ENCODE measurements around the gene NT5DC2.

DNA sequence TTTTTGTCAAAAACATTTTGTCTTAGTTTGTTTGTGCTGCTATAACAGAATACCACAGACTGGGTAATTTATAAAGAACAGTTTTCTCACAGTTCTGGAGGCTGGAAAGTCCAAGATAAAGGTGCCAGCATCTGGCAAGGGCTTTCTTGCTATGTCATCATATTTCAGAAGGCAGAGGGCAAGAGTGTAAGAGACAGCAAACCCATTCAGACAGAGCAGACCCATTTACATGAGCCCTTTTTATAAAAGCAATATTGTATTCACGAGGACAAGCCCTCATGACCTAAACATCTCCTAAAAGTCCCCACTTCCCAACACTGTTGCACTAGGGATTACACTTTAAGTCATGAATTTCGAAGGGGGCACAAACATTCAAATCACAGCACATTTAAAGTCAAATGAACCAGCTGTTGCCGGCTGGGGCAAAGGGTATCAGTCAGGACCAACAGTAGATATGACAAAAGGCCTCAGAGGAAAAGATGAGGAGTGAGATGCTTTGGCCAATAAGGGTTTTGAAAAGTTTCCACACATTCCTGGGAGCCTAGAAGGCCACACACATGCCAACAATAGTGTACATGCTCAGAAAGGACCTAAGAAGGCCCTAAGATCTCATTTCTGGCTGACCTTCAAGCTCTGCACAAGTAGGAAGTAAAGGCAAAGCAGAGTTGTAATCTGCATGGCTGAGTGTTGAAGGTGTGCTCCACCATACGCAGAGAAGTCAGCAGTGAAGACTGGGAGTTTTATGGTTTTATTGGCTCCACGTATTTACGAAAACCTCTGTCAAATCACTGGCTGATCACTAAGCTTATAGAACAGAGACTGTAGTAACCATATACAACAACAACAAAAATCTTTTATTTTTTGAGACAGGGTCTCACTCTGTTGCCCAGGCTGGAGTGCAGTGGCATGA lies 40.7 kb upstream of the NT5DC2 start:
- TF ChIP-seq POLR2AphosphoS5 (IDR thresholded peaks at IDR 0.05; ENCODE audit: low read depth, low read length) (no peak), POLR2A (IDR thresholded peaks at IDR 0.05; ENCODE audit: low read depth, low read length) (no peak)
